HG03095 (cell line): ENCODE measurements around the gene NAA80.
"Not testable (repeated sequence)": the region's sequence is repeated elsewhere in the genome, so short reads cannot be mapped to it uniquely, and the experiment has no call there.

ENCODE experiments used
- ATAC-seq: cut with Tn5 transposase; IDR thresholded peaks from one replicate; pipeline ENCODE4 v1.9.1; 2021; ENCODE audit warnings: moderate library complexity; ENCODE audit not compliant: unreplicated experiment

The NAA80 gene

DNA sequence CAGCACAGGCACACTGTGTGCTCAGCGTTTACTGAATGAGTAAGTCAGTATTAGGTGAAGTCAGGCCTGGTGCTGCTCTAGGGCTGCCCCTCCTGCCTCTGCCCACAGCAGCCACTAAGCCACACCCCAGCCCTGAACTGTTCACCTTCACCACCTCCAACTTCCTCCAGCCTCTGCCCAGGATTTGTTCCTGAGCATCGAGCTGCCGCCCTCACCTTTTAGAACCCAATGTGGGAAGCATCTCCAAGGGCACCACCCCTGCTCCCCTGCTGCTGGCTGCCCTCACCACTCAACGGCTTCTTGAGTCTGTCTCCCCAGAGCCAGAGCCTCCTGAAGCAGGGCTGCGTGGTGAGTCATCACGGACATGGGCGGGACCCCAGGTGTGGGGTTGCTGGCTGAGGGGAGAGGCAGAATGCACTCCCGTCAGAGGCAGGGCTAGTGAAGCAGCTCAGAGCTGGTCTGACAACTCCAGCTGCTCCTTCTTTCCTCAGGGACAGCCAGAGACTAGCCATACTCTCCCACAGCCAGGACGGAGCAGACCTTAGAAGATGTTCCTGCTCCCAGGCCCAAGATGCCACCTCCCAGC is 17.5 kb upstream of the NAA80 start:
- no peak for ATAC-seq

DNA sequence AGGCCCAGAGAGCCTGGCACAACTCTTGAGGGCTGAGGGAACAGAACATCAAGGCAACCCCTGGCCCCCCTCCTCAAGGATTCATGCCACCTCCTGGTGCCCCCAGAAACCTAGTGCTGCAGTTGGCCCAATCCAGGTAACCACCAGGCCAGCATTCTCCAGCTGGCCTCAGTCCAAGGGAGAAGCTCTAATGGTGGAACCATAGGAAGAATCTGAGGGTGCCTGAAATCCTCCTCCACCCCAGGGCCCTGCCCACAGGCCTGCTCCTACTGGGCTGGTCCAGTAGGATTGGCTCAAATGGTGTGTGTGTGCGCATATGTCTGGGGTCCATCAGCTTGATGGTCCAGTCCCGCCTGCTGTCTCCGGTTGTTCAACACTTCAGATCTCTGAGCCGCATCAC is 15.6 kb upstream of the NAA80 start:
- ATAC-seq: no peak

DNA sequence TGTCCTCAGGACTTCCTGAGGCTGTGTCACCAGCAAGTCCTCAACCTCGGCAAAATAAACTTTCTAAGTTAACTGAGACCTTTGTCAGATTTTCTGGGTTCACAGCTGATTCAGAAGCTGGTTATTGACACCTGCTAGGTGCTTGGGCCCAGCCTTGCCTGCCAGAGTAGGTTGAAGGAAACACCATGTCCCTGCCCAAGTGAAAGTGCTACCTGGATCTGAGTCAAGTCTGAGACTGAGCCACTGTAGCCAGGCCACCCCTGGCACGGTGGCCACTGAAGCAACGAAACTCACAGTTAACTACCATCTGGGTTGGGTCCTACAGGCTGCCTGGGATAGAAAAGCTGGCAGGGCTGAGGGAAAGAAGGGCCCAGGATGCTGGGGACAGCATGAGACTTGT is 15.1 kb upstream of the NAA80 start:
- no peak for ATAC-seq

DNA sequence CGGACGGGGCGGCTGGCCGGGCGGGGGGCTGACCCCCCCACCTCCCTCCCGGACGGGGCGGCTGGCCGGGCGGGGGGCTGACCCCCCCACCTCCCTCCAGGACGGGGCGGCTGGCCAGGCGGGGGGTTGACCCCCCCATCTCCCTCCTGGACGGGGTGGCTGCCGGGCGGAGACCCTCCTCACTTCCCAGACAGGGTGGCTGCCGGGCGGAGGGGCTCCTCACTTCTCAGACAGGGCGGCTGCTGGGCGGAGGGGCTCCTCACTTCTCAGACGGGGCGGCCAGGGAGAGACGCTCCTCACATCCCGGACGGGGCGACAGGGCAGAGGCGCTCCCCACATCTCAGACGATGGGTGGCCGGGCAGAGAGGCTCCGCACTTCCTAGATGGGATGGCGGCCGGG is 12.8 kb upstream of the NAA80 start:
- not testable (repeated sequence) for ATAC-seq

DNA sequence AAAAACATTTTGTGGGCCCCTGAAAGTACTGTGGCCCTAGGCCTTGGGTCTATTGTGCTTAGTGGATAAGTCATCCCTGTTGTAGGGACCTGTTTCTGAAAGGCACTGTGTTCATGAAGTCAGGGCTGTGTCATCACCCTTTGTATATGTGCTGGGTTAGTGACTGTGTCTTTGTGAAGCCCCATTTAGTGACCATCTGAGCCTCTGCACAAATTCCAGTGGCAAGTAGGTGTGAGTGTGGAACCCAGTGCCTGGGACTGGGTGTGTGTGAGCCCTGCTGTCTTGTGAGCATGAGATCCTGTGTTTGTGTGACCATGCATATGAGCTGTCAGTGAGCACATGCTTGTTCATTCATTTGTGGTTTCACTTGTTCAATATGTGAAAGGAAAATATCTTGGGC is 5.4 kb upstream of the NAA80 start:
- no peak for ATAC-seq

DNA sequence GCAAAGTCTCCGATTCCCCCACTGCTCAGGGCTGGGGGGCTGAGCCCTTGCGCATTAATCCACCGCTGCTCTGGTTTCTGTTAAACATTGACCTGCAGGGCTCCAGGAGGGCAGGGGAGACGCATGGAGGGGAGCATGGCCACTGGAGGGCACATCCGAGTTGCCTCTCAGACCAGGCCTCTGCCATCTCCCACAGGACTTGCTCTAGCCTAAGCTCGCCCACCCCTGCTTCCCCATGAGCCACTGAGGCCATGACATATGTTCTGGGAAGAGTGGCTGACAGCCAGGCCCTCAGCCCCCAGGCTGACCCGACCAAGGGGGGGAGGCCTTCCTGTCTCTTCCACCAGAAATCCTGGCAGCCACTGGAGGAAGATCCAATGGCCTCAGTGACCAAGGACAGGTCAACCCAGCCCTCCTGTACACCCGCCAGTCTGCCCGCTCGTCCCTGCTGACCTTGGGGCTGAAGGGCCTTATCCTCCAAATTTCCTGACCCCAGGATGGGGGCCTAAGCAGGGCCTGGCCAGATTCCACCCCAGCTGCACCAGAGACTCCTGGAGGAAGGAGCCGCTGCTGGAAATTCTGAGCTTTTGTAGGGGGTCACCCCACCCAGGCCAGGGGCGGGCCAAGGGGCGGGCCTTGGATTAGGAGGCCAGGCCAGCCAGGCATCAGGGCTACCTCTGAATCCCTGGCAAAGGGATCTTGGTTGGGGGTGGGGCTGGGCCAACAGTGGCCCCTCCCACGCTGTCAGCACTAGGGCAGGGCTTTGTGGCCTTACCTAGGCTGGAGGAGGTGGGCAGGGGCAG is 4.0 kb upstream of the NAA80 start, which contains the start of gene HYAL1:
TSS of gene HYAL1 (minus strand) at position 562 of the 803 bp plus-strand sequence. CDS start 618 bp downstream, outside the sequence.
- ATAC-seq: no peak

DNA sequence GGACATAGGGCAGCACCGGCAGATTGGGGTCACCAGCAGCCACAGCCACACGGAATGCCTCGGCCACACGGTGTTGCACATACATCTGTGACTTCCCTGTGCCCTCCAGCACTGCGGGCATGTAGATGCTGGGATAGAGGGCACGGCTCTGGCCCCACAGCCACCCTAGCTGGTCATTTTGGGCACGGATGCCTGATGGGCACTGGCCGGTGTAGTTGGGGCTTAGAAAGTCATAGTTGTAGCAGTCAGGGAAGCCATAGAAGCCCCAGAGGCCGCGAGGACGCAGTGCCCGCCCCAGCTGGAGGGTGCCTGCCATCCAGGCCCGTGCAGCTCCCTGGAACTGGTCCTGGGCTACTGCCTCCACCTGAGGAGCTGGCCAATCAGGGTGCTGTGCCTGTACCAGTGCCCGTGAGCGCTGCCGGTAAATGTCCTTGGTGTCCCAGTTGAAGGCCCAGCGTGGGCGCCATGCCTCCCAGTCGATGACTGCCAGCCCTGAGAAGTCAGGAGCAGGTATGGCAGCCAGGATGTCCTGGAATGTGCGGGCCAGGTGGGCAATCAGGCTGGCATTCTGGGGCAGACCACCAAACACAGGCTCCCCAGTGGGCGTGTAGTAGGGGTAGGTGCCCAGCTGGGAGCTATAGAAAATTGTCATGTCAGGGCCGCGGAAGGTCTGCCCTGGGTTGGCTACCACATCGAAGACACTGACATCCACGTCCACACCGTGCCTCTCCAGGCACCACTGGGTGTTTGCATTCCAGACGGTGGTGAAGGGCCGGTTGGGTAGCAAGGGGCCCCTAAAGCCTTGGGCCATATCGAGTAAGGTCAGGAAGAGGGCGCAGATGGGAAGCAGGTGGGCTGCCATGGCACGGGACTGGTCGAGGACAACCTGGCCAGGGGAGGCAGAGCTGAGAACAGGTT is 3.1 kb upstream of the NAA80 start:
- no peak for ATAC-seq

DNA sequence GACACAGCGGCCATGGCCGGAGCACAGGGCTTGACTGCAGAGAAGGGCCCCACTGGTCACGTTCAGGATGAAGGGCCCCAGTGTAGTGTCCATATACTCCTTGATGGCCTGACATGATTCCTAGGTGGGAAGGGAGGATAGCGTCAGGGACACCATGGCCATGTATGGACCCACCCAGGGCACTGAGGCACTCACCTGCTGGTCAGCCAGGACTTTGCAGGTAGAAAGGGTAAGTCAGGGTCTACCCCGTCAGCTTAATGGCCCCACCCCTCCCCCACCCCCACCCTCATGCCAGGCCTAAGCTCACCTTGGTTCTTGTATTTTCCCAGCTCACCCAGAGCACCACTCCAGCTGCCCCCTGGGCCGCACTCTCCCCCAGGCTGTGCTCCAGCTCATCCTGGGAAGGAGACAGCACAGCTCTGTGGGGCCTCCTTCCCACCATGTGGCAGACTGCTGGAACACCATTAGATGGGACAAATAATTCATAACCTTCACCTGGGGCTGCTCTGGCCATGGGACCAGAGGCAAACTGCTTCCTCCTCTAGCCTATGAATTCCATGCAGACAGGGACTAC is 1.6 kb upstream of the NAA80 start:
- no peak for ATAC-seq

DNA sequence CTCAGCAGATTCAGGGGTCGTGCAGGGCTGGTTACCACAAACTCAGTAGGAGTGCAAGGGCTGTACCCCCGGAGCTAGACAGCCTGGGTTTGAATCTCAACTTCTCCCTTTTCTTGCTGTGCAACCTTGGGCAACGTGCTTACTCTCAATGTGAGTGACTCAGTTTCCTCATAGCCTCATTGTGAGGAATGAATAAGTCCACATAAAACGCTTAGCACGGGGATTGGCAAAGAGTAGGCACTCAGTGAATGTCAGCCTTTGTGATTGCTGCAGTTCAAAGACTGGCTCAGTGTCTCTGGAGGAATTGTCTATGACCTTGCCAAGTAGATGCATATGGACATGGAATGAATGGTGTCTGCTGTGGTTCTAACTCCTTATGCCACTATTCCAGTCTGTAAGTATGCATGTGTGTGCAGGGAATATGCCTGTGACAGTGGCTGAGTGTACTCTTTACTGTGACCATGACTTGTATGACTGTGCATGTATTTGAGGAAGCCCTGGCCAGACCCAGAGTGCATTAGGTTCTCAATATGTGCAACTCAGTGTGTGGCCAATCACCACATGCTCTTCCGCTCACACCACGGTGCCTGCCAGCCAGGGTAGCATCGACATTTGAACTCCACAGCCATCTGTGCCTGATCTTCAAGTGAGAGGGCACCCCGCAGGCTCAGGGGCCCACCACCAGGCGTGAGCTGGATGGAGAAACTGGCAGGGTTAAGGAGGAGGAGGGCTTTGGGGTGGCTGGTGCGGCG is 900 bp upstream of the NAA80 start:
- no peak for ATAC-seq

DNA sequence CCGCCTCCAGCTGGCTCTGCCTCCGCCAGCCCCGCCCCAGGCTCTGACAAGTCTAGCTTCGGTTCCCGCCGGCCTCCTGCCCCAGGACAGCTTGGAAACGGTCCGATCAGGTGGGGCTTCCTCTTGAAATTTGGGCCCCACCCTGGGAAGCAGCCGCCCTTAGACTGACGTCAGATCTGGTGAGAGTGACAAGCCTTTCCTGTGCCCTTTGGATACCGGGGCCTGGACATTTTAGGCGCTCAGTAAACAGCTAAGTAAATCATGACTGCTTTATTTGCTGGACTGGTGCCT is 378 bp upstream of the NAA80 start:
- ATAC-seq: no peak

DNA sequence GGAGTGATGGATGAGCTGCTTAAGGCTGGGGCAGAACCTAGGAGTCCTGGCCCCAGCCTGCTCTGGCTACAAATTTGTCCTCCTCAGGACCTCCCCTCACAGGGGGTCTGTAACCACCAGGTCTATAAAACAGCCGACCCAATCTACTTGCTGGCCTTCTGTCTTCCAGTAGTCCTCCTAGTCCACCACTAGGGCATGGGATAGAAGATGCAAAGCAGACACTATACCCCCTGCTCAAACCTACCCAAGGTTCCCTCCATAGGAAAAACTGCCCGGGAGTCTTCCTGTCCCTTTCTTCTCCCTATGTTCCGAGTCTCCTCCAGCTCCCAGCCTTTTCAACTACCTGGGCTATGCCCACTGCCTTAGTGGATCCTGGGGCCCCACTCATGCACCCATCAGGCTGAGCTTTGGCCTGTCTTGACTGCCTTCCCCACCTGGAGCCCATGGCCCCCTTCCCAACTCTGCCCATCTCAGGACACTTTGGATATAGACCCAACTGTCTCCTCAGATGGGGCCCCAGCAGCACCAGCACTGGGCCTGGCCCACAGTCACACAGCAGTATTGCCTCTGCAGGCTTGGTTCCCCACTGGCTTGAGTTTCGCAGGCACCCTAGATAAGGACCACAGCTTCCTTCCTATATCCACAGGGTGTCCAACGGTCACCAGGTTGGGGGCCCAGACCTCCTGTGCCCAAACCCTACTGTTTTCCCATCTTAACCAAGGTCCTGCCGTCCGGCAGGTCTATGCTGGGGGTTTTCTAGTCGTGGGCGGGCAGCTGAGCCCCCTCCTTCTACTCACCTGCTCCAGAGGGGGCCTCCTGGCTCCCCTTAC is 1.1 kb downstream of the NAA80 start:
- no peak for ATAC-seq

DNA sequence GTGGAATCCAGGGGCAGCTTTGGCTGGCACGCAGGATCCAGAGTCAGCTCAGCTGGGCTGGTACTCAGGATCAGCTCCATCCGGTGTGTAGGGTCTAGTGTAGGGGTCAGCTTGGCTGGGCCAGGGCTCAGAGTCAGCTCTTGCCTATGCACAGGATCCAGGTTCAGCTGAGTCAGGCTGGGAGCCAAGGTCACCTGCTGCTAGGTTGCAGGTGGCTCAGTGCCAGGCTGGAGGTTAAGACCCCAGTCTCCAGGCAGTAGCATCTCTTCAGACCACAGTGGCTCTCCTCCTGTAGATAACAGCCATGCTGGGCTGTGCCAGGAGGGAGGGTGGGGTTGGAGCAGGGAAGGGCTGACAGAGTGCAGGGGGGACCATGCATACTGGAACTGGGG is 1.8 kb downstream of the NAA80 start:
- no peak for ATAC-seq

DNA sequence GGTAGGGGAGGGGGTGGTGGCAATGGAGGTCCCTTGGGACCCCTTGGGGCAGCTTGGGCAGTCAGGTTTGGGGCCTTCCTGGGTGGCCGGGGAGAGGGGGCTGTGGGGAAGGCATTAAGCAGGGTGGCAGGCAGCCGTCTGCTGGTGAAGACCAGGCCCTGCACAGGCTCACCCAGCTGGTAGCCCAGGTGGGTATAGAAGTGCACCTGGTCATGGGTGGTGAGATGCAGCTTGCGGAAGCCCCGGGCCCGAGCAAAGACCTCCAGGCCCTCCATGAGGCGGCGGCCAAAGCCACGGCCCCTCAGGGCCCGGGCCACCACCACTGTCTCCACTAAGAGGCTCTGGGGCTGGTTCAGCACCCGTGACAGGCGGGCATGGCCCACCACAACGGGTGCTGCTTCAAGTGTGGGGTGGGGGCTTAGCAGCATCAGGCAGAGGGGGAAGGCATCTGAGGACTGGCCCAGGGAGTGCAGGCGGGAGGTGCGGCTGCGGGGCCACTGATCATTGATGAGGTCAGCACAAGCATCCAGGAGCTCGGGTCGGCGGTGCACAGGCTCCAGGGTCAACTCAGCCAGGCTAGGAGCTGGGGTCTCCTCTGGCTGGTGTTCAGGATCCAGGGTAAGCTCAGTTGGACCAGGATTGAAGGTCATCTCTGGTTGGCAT is 2.4 kb downstream of the NAA80 start:
- no peak for ATAC-seq

DNA sequence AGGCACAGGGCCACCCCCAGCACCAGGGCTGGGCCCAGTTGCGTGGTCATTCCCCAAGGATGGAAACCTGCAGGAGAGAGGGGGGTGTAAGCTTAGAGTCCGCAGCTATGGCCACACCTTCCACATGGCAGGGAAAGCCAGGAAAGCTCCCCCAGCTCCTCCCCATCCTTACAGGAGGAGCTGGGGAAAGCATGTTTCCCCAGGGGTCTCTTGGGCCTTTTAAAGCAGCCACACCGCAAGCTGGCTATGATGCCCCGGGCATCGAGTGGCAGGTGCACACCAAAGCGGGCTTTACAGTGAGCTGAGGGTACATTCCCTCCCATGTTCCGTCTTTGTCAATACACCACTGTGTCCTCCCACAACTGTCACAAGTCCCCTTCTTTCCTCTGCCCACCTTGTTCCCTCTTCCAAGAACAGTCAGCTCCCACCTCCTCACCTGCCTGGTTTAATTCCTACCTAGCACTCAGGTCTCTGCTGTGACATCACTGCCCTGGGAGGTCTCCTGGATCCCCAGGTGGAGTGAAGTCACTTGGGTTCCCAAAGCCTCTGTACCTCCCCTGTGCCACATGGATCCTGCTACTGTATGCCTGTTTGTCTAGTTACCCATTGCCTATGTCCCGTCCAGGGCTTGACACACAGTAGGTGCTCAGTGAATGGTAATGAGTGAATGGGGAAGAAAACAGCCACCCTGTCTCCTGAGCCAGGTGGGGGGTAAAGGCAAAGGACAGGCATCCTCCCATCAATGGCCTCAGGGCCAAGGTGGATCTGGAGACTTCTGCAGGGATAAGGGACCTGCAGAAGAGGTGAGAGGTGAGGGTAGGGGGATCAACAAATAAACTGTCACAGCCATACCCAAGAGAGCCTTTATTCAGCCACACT is 3.4 kb downstream of the NAA80 start:
- no peak for ATAC-seq

DNA sequence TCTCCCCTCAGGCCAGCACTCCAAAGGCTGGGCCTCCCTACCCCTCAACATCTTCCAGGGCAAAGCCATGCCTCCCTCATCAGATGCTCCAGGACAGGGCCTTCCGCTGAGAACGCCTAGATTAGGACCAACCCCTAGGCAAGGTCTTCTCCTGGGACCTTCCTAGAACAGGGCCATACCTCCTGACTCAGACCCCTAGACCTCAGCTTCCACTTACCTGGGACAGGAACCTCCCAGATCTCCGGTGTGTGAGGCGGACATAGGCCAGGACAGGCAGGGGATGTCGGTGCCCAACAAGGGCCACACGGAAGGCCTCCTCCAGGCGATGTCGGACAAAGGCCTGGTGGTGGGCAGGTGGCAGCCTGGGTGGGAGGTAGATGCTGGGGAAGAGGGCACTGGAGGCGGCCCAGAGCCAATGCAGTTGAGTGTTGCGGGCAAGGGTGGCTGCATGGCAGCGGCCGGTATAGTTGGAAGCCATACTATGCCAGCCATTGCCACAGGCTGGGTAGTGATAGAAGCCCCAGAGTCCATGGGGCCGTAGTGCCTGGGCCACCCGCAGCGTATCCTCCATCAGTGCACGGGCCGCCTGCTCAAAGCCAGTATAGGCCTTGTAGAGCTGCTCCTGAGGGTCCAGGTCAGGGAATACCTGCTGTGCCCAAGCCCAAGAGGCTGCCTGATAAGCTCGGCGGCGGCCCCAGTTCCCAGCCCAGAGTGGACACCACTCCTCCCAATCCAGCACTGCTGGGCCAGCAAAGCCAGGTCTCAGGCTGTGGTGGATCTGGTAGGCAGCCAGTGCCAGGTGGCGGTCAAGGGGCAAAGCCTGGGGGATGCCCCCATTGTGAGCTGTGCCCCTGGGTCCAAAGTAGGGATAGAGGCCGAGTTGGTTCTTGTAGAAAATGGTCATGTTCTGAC is 4.5 kb downstream of the NAA80 start:
- no peak for ATAC-seq

DNA sequence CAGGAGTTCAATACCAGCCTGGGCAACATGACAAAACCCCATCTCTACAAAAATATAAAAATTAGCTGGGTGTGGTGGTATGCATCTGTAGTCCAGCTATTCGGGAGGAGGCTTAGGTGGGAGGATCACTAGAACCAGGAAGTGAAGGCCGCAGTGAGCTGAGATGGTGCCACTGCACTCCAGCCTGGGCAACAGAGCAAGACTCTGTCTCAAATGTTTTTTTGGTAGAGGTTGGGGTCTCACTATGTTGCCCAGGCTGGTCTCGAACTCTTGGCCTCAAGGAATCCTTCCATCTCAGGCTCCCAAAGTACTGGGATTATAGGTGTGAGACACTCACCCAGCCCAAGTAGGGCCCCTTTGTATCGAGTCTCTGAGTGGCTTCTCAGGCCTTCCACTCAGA is 5.1 kb downstream of the NAA80 start:
- ATAC-seq: no peak

DNA sequence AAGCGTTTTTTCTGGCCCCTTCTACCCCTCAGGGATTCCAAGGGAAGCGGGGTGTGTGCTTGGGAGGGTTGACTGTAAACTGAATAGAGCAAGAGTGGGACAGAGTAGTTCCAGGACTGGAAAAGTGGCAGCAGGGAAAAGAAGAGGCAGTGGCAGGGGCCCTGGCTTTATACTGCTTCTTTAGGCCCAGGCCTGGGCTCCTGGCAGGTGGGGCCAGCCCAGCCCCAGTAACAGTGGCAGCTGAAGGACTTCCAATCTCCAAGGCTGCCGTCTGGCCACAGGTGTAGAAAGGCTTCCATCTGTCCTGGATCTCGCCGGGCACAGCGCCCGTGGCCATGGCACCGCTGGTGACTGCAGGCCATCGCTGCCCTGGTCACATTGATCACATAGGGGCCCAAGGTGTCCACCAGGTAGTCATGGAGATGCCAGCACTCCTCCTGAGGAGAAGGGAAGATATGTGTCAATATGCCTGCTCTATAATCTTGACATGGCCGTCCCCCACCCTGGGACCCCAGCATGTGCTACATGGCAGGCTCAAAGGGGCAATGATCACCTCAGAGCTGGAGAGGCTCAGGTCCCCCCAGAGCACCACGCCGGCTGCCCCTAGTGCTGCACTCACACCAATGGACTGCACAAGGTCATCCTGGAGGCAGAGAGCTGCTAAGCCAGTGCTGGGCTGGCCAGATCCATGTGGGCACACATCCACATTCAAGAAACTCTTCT is 6.0 kb downstream of the NAA80 start:
- ATAC-seq: no peak
